Ramos (cell line): Measurements from ENCODE around the gene MRTFA.

Experiments
- in situ Hi-C: fragments of 300-500 bp; cut with MboI; formaldehyde crosslinking; loops from one replicate; pipeline ENCODE4 v1.14.3; 2022; ENCODE audit warnings: low sequenced_read_pairs; ENCODE audit not compliant: unreplicated experiment

Gene MRTFA

DNA sequence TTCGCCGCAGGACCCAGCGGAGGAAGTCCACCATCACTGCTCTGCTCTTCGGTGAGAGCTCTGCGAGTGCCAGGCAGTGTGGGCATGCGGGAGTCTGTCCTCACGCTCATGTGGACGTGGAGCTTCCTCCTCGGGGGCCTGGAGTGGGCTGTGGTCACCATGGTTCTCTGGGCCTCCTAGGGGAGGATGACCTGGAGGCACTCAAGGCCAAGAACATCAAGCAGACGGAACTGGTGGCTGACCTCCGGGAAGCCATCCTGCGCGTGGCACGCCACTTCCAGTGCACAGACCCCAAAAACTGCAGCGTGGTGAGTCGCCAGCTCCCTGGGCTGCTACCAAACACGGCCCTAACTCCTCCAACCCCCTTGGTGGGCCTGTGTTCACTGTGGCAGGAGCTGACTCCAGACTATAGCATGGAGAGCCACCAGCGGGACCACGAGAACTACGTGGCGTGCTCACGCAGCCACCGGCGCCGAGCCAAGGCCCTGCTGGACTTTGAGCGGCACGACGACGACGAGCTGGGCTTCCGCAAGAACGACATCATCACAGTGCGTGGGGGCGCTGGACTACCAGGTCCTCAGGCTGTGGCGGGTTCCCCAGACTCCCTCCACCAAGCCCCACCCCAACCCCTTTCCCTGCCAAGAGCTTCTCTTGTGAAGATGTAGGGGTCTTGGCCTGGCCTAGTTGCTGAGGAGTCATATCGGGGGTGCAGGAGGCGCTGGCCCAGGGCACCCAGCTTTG, 229.3 kb downstream of the MRTFA start:
- in situ Hi-C loops, result no loop called here

DNA sequence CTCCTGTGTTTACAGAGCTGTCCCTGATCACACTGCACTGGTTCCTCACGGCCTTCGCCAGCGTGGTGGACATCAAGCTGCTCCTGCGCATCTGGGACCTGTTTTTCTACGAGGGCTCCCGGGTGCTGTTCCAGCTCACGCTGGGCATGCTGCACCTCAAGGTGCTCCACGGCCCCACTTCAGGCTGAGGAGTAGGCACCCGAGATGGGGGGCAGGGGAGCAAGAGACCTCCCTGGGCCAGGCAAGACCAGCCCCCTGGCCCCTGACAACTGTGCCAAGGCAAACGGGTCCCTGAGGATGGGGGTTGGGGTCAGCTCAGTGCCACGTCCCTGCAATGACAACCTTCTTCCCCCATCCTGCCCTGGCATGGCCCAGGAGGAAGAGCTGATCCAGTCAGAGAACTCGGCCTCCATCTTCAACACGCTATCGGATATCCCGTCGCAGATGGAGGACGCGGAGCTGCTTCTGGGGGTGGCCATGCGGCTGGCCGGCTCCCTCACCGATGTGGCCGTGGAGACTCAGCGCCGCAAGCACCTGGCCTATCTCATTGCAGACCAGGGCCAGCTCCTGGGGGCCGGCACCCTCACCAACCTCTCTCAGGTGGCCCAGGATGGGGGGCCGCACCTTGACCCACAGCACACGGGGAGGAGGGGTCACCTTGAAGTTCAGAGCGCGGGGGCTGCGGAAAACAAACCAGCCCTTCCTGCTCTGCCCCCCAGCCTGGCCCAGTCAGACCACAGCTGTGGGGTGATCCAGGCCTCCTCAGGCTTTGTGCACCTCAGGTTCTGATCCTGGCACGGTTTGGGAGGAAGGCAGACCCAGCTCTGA, 230.2 kb downstream of the MRTFA start:
- in situ Hi-C loops, result no loop called here

DNA sequence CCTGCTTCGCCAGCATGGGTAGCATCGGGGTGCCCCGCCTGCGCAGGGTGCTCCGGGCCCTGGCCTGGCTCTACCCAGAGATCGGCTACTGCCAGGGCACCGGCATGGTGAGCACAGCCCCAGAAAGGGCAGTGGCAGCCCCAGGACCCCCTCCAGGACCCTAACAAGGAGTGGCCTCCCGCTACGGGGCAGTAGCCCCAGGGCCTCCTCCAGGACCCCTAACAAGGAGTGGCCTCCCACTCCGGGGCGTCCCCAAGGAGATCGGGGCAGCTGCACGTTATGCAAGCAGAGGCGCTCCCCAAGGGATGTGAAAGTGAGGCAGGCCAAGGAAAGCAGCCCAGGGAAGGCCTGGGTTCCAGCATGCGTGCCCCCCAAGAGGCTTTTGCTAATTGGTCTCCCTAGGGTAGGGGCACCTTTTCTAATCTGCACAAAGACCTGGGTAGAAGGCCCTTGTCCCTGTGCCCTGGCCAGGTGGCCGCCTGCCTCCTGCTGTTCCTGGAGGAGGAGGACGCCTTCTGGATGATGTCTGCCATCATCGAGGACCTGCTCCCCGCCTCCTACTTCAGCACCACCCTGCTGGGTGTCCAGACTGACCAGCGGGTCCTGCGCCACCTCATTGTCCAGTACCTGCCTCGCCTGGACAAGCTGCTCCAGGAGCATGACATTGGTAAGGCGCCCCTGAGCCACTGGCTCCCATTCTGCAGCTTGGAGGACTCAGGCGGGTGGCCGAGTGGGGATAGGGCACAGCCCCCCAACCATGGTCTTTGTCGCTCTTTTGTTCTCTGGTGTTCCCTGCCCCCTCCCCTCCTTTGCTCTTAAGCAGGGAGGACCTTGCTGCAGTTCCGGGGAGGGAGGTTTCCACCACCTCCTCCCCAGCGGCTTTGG, 231.1 kb downstream of the MRTFA start:
- in situ Hi-C loops, result no loop called here

DNA sequence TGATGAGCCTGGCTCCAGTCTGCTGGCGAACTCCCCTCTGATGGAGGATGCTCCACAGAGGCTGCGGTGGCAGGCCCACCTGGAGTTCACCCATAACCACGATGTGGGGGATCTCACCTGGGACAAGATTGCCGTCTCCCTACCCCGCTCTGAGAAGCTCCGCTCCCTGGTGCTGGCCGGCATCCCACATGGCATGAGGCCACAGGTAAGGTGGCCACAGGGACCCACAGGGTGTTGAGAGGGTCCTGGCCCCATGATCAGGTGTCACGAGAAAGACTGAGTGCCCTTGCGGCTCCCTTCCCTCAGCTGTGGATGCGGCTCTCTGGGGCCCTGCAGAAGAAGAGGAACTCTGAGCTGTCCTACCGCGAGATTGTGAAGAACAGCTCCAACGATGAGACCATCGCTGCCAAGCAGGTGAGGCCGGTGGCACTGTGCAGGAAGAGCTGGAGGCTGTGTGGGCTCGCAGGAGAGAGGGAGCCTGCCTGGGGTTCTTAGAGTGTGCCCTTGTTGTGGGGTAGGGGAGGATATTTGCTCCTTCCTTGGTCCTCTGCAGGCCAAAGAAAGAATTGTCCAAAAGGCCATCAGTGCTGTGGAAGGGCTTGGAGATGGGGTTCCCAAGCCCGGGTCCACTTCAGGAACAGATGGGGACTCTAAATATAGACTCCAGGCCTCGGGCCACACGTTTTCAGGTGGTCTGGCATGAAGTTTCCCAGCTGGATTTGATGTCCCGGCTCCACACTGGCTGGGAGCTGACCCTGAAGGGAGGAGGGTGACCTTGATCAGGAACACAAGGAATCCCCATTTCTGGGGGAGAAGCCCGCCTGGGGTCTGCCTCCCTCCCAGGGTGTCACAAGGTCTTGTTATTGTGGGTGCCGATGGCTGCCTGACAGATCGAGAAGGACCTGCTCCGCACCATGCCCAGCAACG, 232.0 kb downstream of the MRTFA start:
- in situ Hi-C loops, result no loop called here

DNA sequence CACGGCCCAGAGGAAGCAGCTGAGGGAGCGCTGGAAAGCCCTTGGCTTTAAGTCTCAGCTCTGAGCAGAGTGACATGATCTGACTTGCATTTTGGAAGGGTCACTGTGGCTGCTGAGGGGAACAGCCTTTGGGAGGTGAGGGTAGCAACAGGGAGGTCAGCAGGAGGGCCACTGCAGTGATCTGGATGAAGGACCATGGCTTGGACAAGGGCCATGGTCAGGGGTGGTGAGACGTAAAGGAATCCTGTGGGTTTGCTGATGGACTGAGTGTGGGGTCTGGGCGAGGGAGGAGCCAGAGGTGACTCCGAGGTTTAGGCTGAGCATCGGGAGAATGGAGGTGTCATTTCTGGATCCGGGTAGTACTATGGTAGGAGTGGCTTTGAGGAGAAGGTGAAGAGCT, 232.9 kb downstream of the MRTFA start:
- in situ Hi-C loops, result no loop called here

DNA sequence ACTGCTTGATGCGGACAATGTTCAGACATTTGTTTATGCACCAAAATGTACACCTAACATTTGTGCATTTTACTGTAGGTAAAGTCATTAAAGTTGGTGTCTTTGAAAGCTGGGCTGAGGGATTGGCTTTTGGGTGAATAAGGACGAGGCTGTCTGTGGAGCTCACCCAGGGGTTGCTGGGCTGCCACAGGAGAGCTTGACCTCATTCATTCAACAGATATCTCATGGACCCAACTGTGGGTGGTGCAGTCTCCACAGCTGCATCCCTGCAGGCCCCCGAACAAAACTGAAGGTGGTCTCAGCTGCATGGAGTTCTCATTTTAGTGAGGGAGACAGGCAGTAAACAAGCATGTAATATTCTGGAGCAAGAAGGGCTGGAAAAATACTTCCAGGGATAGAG, 233.4 kb downstream of the MRTFA start:
- in situ Hi-C loops, result no loop called here

DNA sequence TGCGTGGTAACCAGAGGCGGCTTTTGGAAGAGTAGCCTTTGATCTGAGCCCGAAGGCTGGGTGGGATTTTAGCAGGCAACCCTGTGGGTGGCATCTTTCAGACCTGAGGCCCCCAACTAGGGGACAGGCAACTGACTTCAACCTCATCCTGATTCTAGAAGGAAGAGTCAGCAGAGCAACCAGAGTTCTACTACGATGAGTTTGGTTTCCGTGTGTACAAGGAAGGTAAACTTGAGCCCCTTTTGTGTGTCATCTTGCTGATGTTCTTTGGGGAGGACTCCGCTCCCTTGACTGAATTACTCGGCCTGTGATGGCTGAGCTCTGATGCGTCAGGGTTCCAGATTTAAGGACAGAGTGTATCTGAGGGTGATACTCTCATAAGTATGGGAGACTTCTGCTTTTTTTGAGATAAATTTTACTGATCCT, 234.5 kb downstream of the MRTFA start:
- in situ Hi-C loops, result no loop called here

DNA sequence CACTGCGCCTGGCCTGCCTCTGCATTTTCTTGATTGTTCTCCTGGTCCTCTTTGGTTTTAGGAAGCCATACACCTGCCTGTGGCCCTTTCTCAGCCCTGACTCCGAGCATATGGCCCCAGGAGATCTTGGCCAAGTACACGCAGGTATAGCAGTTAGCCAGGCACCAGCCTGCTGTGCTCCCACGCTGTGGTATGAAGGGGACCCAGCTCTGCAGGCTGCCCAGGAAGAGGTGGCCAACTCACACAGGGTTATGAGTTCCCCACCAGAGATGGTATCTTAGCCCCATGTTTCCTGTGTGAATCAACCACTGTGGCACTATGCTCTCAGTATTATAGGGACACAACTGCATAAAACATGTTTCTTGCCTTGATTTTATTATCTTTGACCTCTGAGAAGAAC, 235.0 kb downstream of the MRTFA start:
- in situ Hi-C loops, result no loop called here

DNA sequence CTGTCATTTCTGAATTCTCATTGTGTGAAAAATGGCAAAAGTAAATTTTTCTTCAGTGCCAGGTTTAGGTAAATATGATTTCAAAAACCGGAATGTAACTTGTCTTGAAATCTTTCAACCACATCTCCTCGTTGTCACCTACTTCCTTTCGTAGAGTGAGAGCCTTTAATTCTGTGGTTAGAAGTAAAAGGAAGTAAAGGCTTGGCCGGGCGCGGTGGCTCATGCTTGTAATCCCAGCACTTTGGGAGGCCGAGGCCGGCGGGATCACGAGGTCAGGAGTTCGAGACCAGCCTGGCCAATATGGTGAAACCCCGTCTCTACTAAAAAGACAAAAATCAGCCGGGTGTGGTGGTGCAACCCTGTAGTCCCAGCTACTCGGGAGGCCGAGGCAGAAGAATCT, 236.4 kb downstream of the MRTFA start:
- in situ Hi-C loops, result no loop called here

DNA sequence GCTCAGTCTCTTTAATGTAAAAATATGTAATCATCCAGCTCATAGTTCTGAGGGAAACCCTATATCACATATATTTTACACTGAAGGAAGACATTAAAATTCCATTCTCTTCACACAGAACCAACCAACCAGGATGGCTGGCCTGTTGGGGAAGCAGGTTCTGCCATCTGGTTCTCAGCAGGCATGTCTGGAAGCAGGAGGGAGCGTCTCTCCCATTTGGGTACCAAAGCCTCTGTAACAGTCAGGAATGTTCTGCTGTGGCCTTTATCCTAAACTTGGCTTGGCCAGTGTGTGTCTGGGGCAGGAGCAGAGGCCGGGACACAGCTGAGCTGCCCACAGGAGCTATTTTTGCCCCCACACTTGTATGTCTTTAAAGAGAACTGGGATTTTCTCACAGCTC, 236.9 kb downstream of the MRTFA start:
- in situ Hi-C loops, result no loop called here

DNA sequence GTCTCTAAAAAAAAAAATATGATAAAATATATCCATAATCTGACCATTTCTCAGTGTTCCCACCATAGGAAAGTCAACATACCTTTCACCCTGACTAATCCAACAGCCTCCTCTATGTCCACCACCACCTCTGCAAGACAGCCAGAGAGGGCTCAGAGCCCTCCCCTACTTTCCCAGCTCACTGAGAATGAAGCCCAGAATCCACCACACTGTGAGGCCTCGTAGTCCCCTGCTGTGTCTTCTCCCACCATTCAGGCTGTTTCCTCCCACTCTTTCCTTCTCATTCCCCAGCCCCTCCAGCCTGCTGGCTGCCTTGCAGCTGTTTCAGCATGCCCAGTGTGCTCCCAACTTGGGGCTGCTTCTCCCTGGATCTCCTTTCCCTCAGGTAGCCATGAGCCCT, 239.1 kb downstream of the MRTFA start:
- in situ Hi-C loops, result no loop called here

DNA sequence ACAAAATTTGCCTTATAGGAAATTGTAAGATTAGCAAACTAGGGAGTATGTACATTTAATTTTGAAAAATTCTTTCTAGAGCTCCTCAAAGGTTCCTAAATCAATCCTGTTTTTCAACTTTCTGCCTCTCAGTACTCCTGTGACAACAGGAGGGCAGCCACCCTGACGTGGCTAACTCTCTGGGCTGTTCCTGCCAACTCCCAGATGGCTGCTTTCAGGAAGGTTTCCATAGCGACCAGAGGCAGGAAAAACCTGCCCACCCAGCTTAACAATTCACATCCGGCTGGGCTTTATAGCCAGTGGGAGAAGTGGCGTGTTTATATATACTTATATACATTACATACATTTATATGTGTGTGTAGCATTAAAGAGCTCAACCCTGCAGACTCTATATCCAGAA, 239.6 kb downstream of the MRTFA start:
- in situ Hi-C loops, result no loop called here

DNA sequence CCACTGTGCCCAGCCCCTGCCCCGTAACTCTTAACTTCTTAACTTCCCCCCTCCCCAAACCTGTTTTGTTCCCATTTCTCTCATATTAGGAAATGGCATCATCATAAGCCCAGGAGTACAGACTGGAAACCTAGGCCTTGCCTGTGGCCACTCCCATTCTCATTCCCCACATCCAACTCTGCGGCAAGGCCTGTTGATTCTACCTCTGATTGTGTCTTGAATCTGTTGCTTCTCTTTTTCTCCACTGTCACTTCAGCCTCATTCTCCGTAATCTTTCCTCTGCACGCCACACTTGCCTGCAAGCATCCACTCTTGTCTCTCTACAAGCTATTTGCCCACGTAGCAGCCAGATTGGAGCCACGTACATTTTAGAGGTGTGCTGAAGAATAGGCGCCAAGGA, 240.9 kb downstream of the MRTFA start:
- in situ Hi-C loops, result no loop called here

DNA sequence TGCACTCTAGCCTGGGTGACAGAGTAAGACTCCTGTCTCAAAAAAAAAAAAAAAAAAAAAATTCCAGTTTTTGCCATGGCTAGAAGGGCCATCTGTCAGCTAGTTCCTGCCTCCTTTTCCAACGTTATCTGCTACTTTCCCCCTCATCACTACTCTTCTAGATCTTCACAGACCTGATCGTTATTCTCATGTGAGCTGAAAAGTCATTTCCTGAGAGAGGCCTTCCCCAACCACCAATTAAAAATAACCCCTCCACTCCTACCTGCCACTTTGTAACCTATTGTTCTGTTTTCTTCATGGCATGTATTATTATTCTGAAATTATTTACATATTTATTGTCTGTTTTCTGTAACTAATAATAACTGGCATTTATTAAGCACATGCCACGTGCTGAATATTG, 241.9 kb downstream of the MRTFA start:
- in situ Hi-C loops, result no loop called here

DNA sequence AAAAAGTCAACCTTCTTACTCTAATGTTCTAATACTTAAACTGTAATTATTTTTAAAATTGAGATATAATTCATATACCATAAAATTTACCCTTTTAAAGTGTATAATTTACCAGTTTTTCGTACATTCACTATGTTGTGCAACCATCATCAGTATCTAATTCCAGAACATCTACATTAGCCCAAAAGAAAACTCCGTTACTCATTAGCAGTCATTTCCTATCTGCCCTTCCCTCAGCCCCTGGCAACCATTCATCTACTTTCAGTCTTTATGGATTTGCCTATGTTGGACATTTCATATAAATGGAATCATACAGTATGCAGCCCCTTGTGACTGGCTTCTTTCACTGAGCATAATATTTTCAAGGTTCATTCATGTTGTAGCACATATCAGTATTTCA, 243.9 kb downstream of the MRTFA start:
- in situ Hi-C loops, result no loop called here

DNA sequence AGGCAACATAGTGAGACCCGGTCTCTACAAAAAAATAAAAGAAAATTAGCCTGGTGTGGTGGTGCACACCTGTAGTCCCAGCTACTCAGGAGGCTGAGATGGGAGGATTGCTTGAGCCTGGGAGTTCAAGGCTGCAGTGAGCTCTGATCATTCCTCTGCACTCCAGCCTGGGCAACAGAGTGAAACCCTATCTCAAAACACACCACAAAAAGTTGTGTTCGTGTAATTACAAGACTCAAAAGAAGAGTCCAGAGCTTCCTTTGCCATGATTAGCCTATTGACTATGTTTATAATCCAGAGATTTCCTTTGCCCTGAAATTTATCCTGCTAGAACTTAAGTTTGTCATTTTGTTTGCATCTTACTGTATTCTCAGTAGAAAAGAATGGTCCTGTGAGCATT, 245.1 kb downstream of the MRTFA start:
- in situ Hi-C loops, result no loop called here

DNA sequence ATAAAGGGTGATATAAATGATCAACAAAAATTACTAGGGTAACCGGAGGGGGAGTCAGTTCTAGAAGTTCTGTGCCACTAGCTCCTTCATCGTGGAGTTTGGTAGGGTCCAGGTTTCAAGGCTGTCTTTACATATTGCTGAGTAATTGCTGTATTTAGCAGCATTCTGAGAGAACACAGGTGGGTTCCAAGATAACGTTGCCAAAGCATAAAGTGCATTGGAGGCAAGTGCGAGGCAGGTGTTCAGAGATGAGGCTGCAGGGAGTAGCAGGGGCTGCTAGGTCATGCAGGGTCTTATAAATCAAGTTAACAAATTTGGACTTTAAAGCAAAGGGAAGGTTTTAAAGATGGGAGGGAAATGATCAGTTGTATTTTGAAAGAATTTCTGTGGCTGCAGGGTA, 248.3 kb downstream of the MRTFA start:
- in situ Hi-C loops, result no loop called here

DNA sequence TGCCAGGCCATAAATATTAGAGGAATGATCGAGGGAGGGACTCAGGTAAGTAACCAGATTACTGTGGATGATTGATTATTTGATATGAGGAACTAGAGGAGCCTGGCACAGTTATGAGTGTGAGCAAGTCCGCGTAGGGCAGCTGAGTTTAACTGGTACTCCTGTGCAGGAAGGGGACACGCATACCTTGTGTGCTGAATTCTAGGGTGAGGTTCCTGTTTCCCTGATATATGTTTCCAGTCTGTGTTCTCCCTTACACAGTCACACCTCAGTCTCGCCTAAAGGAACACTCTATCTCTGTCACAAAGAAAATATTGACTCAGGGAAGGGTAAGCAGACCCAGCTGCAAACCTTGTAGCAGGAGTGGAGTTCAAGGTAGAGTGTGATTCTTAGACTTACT, 248.8 kb downstream of the MRTFA start:
- in situ Hi-C loops, result no loop called here

DNA sequence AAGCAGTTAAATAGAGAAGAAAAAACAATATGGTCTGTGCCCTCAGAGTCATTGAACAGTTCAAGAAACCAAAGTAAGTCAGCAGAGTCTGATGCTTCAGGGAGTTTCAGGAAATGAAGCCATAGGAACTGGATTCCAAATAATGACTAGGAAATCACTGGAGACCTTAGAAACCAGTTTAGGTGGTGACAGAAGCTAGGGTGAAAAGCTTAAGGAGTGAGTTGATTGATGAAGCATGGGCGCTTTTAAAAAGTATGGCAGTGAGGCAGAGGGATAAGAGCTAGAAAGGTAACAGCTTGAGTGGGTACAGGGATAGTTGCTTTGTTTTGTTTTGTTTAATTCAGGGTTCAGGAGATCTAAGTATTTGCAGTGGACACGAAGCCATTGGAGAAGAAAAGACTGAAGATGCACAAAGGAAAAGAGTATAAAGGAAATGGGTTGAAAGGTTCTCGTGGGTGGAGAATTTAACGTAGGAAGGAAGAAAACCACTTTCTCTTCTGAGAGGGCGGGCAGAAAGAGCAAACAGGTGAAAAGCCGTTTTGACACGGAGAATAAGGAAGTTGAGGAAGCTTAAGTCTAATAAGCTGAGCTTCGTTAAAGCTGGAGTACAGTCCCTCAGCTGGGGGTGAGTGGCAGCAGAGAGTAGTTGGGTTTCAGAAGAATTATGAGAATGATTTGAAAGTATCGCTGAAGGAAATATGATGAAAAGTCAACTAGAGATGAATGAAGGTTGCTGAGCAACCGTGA, 251.3 kb downstream of the MRTFA start:
- in situ Hi-C loops, result no loop called here
